SK-N-SH (cell line): ENCODE measurements around the gene CEP95. TPM values are rescaled to one million over a fixed set of nuclear protein-coding genes. Genes with fewer than 3 reads are reported as not detected.

Experiments used
- CTCF ChIA-PET: fragments of 300-600, 350-600 bp; formaldehyde crosslinking; extraction: SDS; loops from one replicate; lab custom pipeline; 2021; lab: Yijun Ruan, JAX
- POLR2A ChIA-PET: fragments of 350-600 bp; sonication (Branson Sonifier 250); formaldehyde crosslinking; extraction: SDS; loops from one replicate; lab custom pipeline; 2020; ENCODE audit warnings: antibody characterized with exemption, inconsistent platforms; lab: Yijun Ruan, JAX
- DNase-seq: peaks from one replicate; pipeline ENCODE4 v3.0.0; 2012
- H2AFZ ChIP-seq: fragments of 200-600 bp; sonication (generic); 2 replicates; pipeline ENCODE4 v1.8.1; 2016; ENCODE audit warnings: antibody characterized with exemption, mild to moderate bottlenecking, low read depth
- H3F3A ChIP-seq: fragments of 200-600 bp; sonication (generic); replicated peaks from 2 replicates; pipeline ENCODE3; 2016; ENCODE audit warnings: antibody characterized with exemption, mild to moderate bottlenecking; ENCODE audit not compliant: insufficient read depth
- H3K27ac ChIP-seq, 2 experiments: fragments of 200-500 bp in 1 of 2; fragments of 200-600 bp in 1 of 2; sonication (Bioruptor generic) in 1 of 2; sonication (generic), shearing (Covaris generic) in 1 of 2; 2 replicates each; pipeline versions ENCODE4 v1.5.1 to v1.6.1; 2014 to 2016; ENCODE audit warnings: low read depth in 2 of 2, inconsistent platforms in 1 of 2, low read length in 1 of 2, mild to moderate bottlenecking in 1 of 2, mixed read lengths in 1 of 2
- H3K27me3 ChIP-seq: fragments of 200-600 bp; sonication (generic), shearing (Covaris generic); 2 replicates; pipeline ENCODE4 v1.6.1; 2016; ENCODE audit warnings: mixed run types; ENCODE audit not compliant: insufficient read depth
- H3K36me3 ChIP-seq, 2 experiments: fragments of 200-500 bp in 1 of 2; fragments of 200-600 bp in 1 of 2; sonication (Bioruptor generic) in 1 of 2; sonication (generic) in 1 of 2; replicated peaks in 1 of 2; 2 replicates each; pipeline versions ENCODE3 to v1.5.1; 2014 to 2016; ENCODE audit warnings: low read length in 1 of 2, mild to moderate bottlenecking in 1 of 2; ENCODE audit not compliant: insufficient read depth in 2 of 2, control insufficient read depth in 1 of 2
- H3K4me1 ChIP-seq, 2 experiments: fragments of 200-500 bp in 1 of 2; fragments of 200-600 bp in 1 of 2; sonication (Bioruptor generic) in 1 of 2; sonication (generic), shearing (Covaris generic) in 1 of 2; 2 replicates each; pipeline versions ENCODE4 v1.5.1 to v1.6.1; 2014 to 2016; ENCODE audit warnings: low read depth in 1 of 2, low read length in 1 of 2, mixed run types in 1 of 2; ENCODE audit not compliant: insufficient read depth in 2 of 2, control insufficient read depth in 1 of 2
- H3K4me2 ChIP-seq: fragments of 200-600 bp; sonication (generic), shearing (Covaris generic); 2 replicates; pipeline ENCODE4 v1.6.1; 2017; ENCODE audit warnings: mixed run types
- H3K4me3 ChIP-seq, 2 experiments: fragments of 200-500 bp in 1 of 2; fragments of 200-600 bp in 1 of 2; sonication (Bioruptor generic) in 1 of 2; sonication (generic), shearing (Covaris generic) in 1 of 2; 2 replicates each; pipeline versions ENCODE4 v1.5.1 to v1.8.1; 2014 to 2016; ENCODE audit warnings: low read depth in 2 of 2, inconsistent platforms in 1 of 2, low read length in 1 of 2, mild to moderate bottlenecking in 1 of 2, mixed read lengths in 1 of 2, moderate library complexity in 1 of 2
- H3K79me2 ChIP-seq: fragments of 200-600 bp; sonication (generic); 2 replicates; pipeline ENCODE4 v1.8.1; 2017; ENCODE audit warnings: mild to moderate bottlenecking; ENCODE audit not compliant: insufficient read depth
- H3K9ac ChIP-seq: fragments of 200-600 bp; sonication (generic); 2 replicates; pipeline ENCODE4 v1.6.1; 2017; ENCODE audit warnings: mixed run types
- H3K9me2 ChIP-seq: fragments of 200-600 bp; sonication (generic); 2 replicates; pipeline ENCODE4 v1.6.1; 2017; ENCODE audit warnings: mixed run types
- H3K9me3 ChIP-seq: fragments of 200-600 bp; sonication (generic); 2 replicates; pipeline ENCODE4 v1.6.1; 2017; ENCODE audit warnings: mixed run types, mild to moderate bottlenecking, moderate library complexity
- H4K20me1 ChIP-seq: fragments of 200-600 bp; sonication (generic); 2 replicates; pipeline ENCODE4 v1.6.1; 2017; ENCODE audit warnings: mild to moderate bottlenecking, mixed run types; ENCODE audit not compliant: insufficient read depth
- FOXJ3 ChIP-seq: sonication (generic); formaldehyde crosslinking; IDR thresholded peaks from 2 replicates; pipeline ENCODE4 v1.5.1; 2020; ENCODE audit warnings: mild to moderate bottlenecking, missing genetic modification reagents
- IRF3 ChIP-seq: fragments of 150-350 bp; IDR thresholded peaks from 2 replicates; pipeline ENCODE4 v1.6.1; 2016; ENCODE audit warnings: mild to moderate bottlenecking, low read depth, low read length
- POLR2AphosphoS5 ChIP-seq: IDR thresholded peaks from 2 replicates; pipeline ENCODE4 v1.6.1; 2012; ENCODE audit warnings: low read depth, low read length
- USF1 ChIP-seq: IDR thresholded peaks from 2 replicates; pipeline ENCODE4 v1.4.0; 2012; ENCODE audit warnings: low read depth, borderline replicate concordance
- ZBTB33 ChIP-seq: IDR thresholded peaks from 2 replicates; pipeline ENCODE4 v1.4.0; 2012; ENCODE audit warnings: low read depth, borderline replicate concordance
- WGBS: methylation state at CpG from one replicate; pipeline ENCODE4 v1.1.6; 2017; ENCODE audit warnings: low lambda C conversion rate; 5-methylcytosine and 5-hydroxymethylcytosine counted together
- polyA plus RNA-seq, 3 experiments: library from polyadenylated mRNA; depleted of rRNA; stranded (reverse); fragments of >200 nt; gene quantifications; 2 replicates each; pipeline ENCODE4 v1.2.3, GENCODE V29; 2012

Gene CEP95
- polyA plus RNA-seq, 1 of the 3 experiments (the other 2 are of a cell fraction) = 30.8 TPM

- no peak overlapping the region; a peak in 1 of 4 replicates for H3K4me3 ChIP-seq
- H3K9ac ChIP-seq = peak overlapping the region; percentile 67; the same call in 1 of the 2 replicates
- peak overlapping the region; percentile 90; the same call in 1 of the 2 replicates for H3K4me2 ChIP-seq
- TF ChIP-seq USF1 (no peak), IRF3 (no peak), ZBTB33 (no peak), POLR2AphosphoS5 (peak; percentile 74)
- TF ChIP-seq, all 33 proteins: peak for 1
- DNase-seq = no peak
- Histone ChIP-seq H3K79me2 (peaks cover 76% of the 10 kb centered on the region), H3K27me3 (no peaks in the 10 kb centered on the region), H4K20me1 (peaks cover 64% of the 10 kb centered on the region), H3F3A (peaks cover 69% of the 10 kb centered on the region), H3K9me3 (no peaks in the 10 kb centered on the region), H3K9me2 (no peaks in the 10 kb centered on the region), H2AFZ (no peak overlapping the region), H3K36me3 (peaks cover 59 to 64% of the 10 kb centered on the region in 2 experiments), H3K4me1 (peaks cover 35 to 42% of the 10 kb centered on the region in 2 experiments), H3K27ac (peak overlapping the region; percentile 87 to 99; a peak in 3 of 4 replicates)
- CTCF ChIA-PET = interaction anchor here (0.6 to 13.6 kb wide), 9 partner anchors 7 to 469 kb away, joined by 3 to 122 read pairs (median 5); partner anchors contain the start of genes CEP95 and DDX5
- WGBS = 84% methylated on average over 7 of the region's 7 CpGs
- POLR2A ChIA-PET = interaction anchor here (0.5 to 2.2 kb wide), 6 partner anchors 8 to 824 kb away, joined by 3 to 11 read pairs (median 4); partner anchors contain the start of gene CEP95
Measured at GRCh38 chr17:64498308-64499203, 8.2 kb upstream of the CEP95 start.

GRCh38 chr17:64499805-64500486 lies 6.8 kb upstream of the CEP95 start:
- Histone ChIP-seq H3K27me3 (no peaks in the 10 kb centered on the region), H3K36me3 (peaks cover 73 to 76% of the 10 kb centered on the region in 2 experiments), H3K27ac (peak overlapping the region; percentile 43 to 87), H3K9me2 (no peaks in the 10 kb centered on the region), H4K20me1 (peaks cover 78% of the 10 kb centered on the region), H2AFZ (no peak overlapping the region), H3K4me1 (peaks cover 39 to 50% of the 10 kb centered on the region in 2 experiments)
- DNase-seq = no peak
- 0 out of 2 replicates have a peak, but pooled peaks have one; percentile 15 for TF ChIP-seq ZBTB33
- TF ChIP-seq FOXJ3 = no peak
- TF ChIP-seq POLR2AphosphoS5 = peak; percentile 13; the same call in 1 of the 2 replicates
- TF ChIP-seq, all 33 proteins: peak for 2
- peaks cover 82% of the 10 kb centered on the region for H3F3A ChIP-seq
- no peak overlapping the region for H3K4me3 ChIP-seq
- H3K9me3 ChIP-seq = no peaks in the 10 kb centered on the region
- peak overlapping the region; percentile 14; the same call in 1 of the 2 replicates for H3K4me2 ChIP-seq
- ChIA-PET CTCF (interaction anchor here (0.9 to 13.6 kb wide), 3 partner anchors 9 to 79 kb away, joined by 3 to 122 read pairs (median 60); no protein-coding TSS in a partner anchor), POLR2A (no interaction called here)
- H3K79me2 ChIP-seq = peaks cover 76% of the 10 kb centered on the region
- no peak overlapping the region; the same call in 1 of the 2 replicates for H3K9ac ChIP-seq
- 84% methylated on average over 6 of the region's 6 CpGs for WGBS
